Measurements from ENCODE around the gene DMGDH.

The DMGDH gene

GRCh38 chr5:79074641-79075040 is 5.2 kb upstream of the DMGDH start:
- H3K27ac ChIP-seq = no peak overlapping the region
- no peak for DNase-seq (ENCODE audit: low read depth, low spot score)

DNA sequence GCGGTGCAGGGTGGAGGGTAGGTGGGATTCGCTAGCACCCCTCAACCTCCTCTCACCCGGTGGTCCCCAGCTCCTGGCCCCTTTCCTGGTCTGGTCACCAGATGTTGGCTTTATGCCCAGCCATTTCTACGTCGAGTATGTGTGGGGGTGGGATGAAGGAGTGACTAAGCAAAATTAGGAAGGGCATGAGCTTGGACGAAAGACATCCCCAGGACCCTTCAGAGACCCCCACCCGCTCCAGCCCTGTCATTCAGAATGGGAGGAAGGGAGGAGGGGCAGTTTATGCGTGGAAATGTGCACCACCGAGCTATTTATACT is 835 bp upstream of the DMGDH start:
- H3K27ac ChIP-seq = no peak overlapping the region
- DNase-seq (ENCODE audit: low read depth, low spot score) = no peak

GRCh38 chr5:79062436-79062835 is 7.0 kb downstream of the DMGDH start:
- no peak overlapping the region for H3K27ac ChIP-seq
- DNase-seq (ENCODE audit: low read depth, low spot score) = no peak

- no peak for DNase-seq (ENCODE audit: low read depth, low spot score)
- no peak overlapping the region for H3K27ac ChIP-seq
Measured at GRCh38 chr5:79059674-79060073, 9.8 kb downstream of the DMGDH start.

DNA sequence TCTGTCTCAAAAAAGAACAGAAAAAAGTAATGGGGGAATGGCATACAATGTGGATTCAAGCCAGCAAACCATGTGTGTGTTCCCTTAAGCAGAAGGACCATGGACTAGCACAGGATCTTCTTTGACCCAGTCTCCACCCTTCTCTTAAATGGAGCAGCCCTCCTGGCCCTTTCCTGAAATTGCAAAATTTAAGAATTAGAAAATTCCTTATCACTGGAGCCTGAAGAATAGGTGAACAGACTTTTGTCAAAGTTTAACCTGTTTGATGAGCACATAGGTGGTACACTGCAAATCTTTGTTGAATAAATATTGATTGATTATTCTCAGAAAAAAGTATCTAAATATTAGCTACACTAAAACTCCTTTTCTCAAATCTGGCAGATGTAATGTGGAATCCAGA is 12.6 kb downstream of the DMGDH start:
- H3K27ac ChIP-seq = no peak overlapping the region
- no peak for DNase-seq (ENCODE audit: low read depth, low spot score)

DNA sequence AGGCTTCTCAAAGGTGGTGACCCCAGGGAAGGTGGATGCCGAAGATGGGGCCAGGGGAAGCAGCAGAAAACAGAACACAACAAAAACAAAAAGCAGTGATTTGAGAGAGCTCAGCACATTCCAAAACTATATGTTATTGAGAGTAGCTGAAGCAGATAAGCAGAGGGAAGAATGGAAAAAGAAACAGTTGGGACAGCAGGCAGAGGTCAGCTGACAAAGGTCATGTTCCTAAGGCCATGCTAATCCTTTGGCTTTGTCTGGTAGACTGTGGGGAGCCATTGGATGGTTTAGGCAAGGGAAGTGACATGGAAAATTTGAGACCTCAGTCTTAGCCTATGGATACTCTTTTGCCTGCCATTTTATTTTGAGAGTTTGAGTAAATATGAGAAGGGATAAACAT is 14.5 kb downstream of the DMGDH start:
- H3K27ac ChIP-seq = no peak overlapping the region
- DNase-seq (ENCODE audit: low read depth, low spot score) = no peak

GRCh38 chr5:79053321-79053720 is 16.2 kb downstream of the DMGDH start:
- no peak for DNase-seq (ENCODE audit: low read depth, low spot score)
- no peak overlapping the region for H3K27ac ChIP-seq

DNA sequence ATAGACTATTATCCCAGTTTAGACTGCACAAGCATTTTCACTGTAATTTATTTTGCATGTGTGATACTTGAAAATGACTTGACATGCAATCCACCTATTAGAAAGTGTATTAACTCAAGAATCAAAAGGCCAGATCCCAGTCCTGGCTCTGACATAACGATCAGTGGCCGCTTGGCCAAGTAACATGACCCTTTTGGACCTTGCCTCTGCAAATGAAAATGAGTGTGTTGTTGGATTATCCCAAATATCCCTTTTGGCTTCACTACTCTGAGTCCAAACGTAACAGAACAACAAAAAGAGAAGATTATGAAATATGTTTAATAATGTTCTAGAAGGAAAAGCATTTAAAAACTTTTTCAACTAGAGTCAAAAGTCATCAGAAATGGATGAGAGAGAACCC is 19.0 kb downstream of the DMGDH start:
- DNase-seq (ENCODE audit: low read depth, low spot score) = no peak
- H3K27ac ChIP-seq = no peak overlapping the region

GRCh38 chr5:79048437-79048836 is 21.0 kb downstream of the DMGDH start:
- no peak for DNase-seq (ENCODE audit: low read depth, low spot score)
- no peak overlapping the region for H3K27ac ChIP-seq

GRCh38 chr5:79047199-79047598 is 22.3 kb downstream of the DMGDH start:
- no peak for DNase-seq (ENCODE audit: low read depth, low spot score)
- H3K27ac ChIP-seq = no peak overlapping the region

- no peak for DNase-seq (ENCODE audit: low read depth, low spot score)
- H3K27ac ChIP-seq = no peak overlapping the region
Measured at GRCh38 chr5:79042188-79042587, 27.3 kb downstream of the DMGDH start.

DNA sequence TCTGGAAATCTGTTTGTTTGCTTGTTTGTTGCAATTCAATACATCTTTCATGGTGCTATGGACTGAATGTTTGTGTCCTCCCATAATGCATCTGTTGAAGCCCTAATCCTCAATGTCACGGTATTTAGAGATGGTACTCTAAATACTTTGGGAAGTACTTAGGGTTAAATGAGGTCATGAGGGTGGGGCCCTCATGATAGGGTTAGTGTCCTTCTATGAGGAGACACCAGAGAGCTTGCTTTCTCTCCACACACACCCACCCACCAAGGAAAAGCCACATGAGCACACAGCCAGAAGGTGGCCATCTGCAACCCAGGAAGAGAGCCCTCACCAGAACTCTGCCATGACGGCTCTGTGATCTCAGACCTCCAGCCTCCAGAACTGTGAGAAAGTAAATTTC is 32.7 kb downstream of the DMGDH start:
- DNase-seq (ENCODE audit: low read depth, low spot score) = no peak
- no peak overlapping the region for H3K27ac ChIP-seq

DNA sequence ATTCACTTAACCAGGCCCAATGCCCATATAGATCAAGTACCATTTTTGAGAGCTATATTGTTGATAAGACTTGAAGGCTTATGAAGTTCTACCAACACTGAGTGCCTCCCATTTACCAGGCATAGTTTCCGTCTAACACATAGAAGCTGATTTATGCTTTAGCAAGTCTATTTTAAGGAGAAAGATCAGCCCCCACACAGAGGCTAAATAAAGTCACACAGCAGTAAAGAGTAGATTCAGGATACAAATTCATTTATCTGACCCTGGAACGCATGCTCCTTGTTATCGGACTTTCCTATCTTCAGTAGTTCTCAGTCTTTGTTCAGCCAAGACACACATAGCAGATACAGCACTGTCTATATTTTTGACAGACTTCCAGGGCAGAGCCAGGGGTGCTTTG is 34.2 kb downstream of the DMGDH start:
- H3K27ac ChIP-seq = no peak overlapping the region
- no peak for DNase-seq (ENCODE audit: low read depth, low spot score)

DNA sequence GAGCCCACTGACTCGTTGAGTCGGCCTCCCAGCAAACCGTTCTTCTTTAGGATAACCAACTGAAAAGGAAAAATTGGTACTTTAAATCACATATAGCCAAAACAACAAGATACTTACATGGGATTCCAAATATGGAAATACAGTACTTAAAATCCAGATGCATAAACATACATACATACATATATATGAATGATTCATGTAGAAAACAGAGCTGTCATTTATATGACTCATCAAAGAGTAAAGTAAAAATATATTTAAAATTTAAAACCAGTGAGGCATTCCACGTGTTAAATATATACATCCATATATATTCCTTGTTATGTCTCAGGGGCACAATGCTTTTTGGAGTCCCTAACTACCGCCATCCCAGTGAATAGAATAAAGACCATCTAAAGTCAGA is 36.7 kb downstream of the DMGDH start:
- no peak overlapping the region for H3K27ac ChIP-seq
- DNase-seq (ENCODE audit: low read depth, low spot score) = no peak

DNA sequence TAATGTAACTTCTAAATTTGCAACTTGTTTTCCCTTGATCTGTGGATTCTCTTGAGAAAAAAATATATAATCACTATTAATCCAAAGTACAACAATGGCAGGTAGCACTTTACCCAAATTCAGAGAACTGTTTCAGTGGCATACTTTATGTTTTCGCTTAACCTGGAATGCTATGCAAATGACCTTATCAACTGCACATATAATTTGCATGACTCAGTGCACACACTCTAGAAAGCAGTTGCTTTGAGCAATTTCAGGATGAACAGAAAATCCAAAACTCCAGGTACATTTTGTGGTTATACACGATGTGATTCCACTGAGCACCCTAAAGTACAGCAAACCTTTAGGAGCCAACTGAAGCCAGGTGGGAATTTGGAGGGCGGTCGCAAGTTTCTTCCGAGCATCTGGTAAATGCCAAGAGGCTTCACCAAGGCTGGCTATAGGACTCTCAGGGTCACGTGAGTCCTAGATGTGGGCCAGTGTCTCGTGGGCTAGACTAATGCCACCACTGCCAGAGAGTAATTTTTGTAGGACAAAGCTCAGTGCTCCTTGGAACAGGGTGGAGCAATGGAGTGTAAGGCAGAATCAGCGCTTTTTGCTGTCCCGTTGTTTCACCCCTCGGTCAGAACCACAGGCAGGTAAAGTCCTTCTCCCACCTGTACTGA is 37.3 kb downstream of the DMGDH start:
- no peak overlapping the region for H3K27ac ChIP-seq
- no peak for DNase-seq (ENCODE audit: low read depth, low spot score)

DNA sequence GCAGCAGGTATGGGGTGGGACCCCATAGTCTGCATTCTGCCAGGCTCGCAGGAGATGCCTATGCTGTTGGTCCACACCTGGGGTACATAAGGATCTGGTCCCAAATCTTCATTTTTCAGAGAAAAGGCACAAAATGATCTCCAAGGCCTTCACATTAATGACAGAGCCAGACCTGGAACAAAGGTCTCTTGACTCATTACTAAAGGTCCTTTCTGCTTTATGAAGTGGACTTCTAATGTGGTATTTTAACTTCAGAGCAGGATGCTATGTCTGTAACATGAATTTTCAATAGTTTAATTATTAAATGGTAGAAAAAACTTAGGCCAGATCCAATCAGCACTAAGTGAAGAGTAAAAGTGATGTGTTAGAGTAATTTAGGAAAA is 38.0 kb downstream of the DMGDH start:
- H3K27ac ChIP-seq = no peak overlapping the region
- no peak for DNase-seq (ENCODE audit: low read depth, low spot score)

DNA sequence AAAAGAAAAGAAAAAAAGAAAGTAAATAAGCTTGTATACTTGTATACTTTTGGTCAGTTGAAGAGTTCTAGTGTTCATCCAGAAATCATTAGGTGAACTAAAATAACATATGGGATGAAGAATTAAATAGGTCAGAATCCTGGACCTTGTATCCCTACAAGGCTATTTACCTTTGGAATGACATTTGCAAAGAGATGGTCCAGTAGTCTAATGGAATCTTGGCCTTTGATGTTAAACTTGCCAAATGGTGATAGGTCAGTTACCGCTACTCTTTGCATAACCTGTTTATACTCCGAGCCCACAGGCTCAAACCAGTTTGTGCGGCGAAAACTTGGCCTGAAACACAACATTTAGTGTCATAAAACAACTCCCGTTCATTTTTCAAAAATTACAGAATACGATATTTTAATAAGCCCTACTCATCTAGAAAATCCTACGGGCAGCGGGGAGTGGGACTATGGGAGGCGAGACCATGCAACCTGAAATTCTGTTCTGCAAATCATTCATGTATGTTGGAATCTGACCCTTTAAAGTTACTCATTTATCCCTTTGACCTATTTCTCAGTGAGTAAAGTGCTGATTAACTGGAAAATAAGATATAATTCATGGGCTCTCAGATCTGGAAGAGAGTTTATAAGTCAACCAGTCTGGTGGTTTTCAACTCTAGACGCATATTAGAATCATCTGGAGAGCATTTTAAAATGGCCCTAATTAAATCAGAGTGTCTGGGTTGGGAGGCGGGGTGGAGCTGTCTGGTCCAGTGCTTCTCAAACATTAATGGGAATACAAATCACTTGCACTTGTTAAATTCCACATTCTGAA is 38.6 kb downstream of the DMGDH start:
- no peak for DNase-seq (ENCODE audit: low read depth, low spot score)
- no peak overlapping the region for H3K27ac ChIP-seq

- no peak overlapping the region for H3K27ac ChIP-seq
- DNase-seq (ENCODE audit: low read depth, low spot score) = no peak
Measured at GRCh38 chr5:79025054-79025472, 44.4 kb downstream of the DMGDH start.

GRCh38 chr5:79023947-79024346 is 45.5 kb downstream of the DMGDH start:
- no peak for DNase-seq (ENCODE audit: low read depth, low spot score)
- no peak overlapping the region for H3K27ac ChIP-seq

- no peak overlapping the region for H3K27ac ChIP-seq
- no peak for DNase-seq (ENCODE audit: low read depth, low spot score)
Measured at GRCh38 chr5:79023348-79023747, 46.1 kb downstream of the DMGDH start.

GRCh38 chr5:79022771-79023170 is 46.7 kb downstream of the DMGDH start:
- DNase-seq (ENCODE audit: low read depth, low spot score) = no peak
- H3K27ac ChIP-seq = no peak overlapping the region

DNA sequence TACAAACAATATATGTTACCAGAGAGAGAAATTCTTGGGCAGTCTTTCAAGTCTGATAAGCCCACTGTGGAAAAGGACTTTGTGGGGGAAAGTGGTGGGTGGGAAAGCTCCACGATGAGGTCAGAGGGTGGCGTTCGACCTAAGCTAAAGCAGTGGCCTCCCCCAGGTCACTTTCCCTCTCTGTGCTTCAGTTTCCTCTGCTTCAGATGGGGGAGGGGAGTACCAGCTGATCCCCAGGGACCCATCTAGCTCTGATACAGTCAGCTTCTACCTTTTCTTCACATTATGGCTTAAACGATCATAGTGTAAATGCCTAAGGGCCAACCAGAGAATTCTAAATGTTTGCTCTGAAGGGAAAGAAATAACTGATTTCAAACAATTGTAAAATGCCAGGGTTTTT is 47.7 kb downstream of the DMGDH start:
- DNase-seq (ENCODE audit: low read depth, low spot score) = no peak
- H3K27ac ChIP-seq = no peak overlapping the region
